Neural cell (in vitro differentiated cells): ENCODE measurements around the gene FRMPD3.

Experiments used
- CTCF ChIP-seq: fragments of 450-650 bp; IDR thresholded peaks from 2 replicates; pipeline ENCODE4 v1.5.1; 2014; ENCODE audit warnings: antibody characterized with exemption, mild to moderate bottlenecking, moderate library complexity; ENCODE audit not compliant: poor library complexity, severe bottlenecking
- MXI1 ChIP-seq: fragments of 450-650 bp; conservative IDR thresholded peaks from 2 replicates; pipeline ENCODE4 v1.6.1; 2014; ENCODE audit warnings: antibody characterized with exemption, mild to moderate bottlenecking; ENCODE audit not compliant: poor library complexity, severe bottlenecking
- RAD21 ChIP-seq: fragments of 450-650 bp; conservative IDR thresholded peaks from 2 replicates; pipeline ENCODE4 v1.6.1; 2014; ENCODE audit warnings: antibody characterized with exemption, mild to moderate bottlenecking, moderate library complexity

GRCh38 chrX:107429090-107429489 is 20.4 kb upstream of the FRMPD3 start:
- TF ChIP-seq CTCF (no peak), MXI1 (no peak), RAD21 (no peak)
